Activated CD4-positive, alpha-beta T cell treated with anti-CD3 and anti-CD28 coated beads for 36 hours (primary cell): ENCODE results near the gene COX5B. TPM values are rescaled to one million over a fixed set of nuclear protein-coding genes. Genes with fewer than 3 reads are reported as not detected.

Experiments used
- ATAC-seq: fragments of 200-7000 bp; cut with Tn5 transposase; one replicate; pipeline ENCODE4 v1.10.0; 2021; ENCODE audit warnings: mild to moderate bottlenecking, moderate library complexity
- CTCF ChIA-PET: fragments of 350-600 bp; sonication (Branson Sonifier 250); formaldehyde crosslinking; loops from one replicate; lab custom pipeline; 2021; ENCODE audit warnings: antibody characterized with exemption; lab: Charles Lee
- POLR2A ChIA-PET: fragments of 350-600 bp; sonication (Branson Sonifier 250); formaldehyde crosslinking; loops from one replicate; lab custom pipeline; 2021; ENCODE audit warnings: antibody characterized with exemption, inconsistent platforms; lab: Charles Lee
- DNase-seq: peaks from one replicate; pipeline ENCODE4 v3.0.0-alpha.2; 2020
- H3K27ac Mint-ChIP-seq: one replicate; pipeline ENCODE4 v1.8.0; 2021; ENCODE audit warnings: mixed read lengths
- H3K27me3 Mint-ChIP-seq: one replicate; pipeline ENCODE4 v1.8.0; 2021; ENCODE audit warnings: mixed read lengths
- H3K36me3 Mint-ChIP-seq: one replicate; pipeline ENCODE4 v1.8.0; 2021; ENCODE audit warnings: low read depth, mixed read lengths
- H3K4me1 Mint-ChIP-seq: one replicate; pipeline ENCODE4 v1.8.0; 2021; ENCODE audit warnings: mixed read lengths
- H3K4me3 Mint-ChIP-seq: one replicate; pipeline ENCODE4 v1.8.0; 2021; ENCODE audit warnings: mild to moderate bottlenecking, moderate library complexity, mixed read lengths
- H3K9me3 Mint-ChIP-seq: one replicate; pipeline ENCODE4 v1.8.0; 2021; ENCODE audit warnings: low read depth, mixed read lengths
- intact Hi-C, 2 experiments: fragments of 100-400 bp; cut with DNase I in 1 of 2; cut with micrococcal nuclease in 1 of 2; formaldehyde crosslinking; loops; one replicate each; pipeline versions ENCODE4 v1.14.2 to v1.15.1; 2022 to 2024; cut with DNase I, micrococcal nuclease
- total RNA-seq, 2 experiments: library from RNA; stranded (reverse); gene quantifications; one replicate each; pipeline ENCODE4 v1.2.3, GENCODE V29; 2021

COX5B gene
- total RNA-seq, 2 experiments from 2014 or later, result 189 to 220 TPM

- Mint-ChIP-seq H3K36me3 (no peaks in the 10 kb centered on the region), H3K4me1 (peaks cover 11% of the 10 kb centered on the region), H3K4me3 (no peak overlapping the region), H3K27me3 (no peaks in the 10 kb centered on the region), H3K9me3 (no peaks in the 10 kb centered on the region), H3K27ac (no peak overlapping the region)
- no peak for ATAC-seq
- ChIA-PET POLR2A (interaction anchor here (1.3 kb wide), 1 partner anchor 32 kb away, joined by 3 read pairs; no protein-coding TSS in a partner anchor), CTCF (interaction anchor here (0.6 to 8.7 kb wide), 8 partner anchors 15 to 105 kb away, joined by 3 to 170 read pairs (median 11); partner anchors contain the start of genes ACTR1B, ANKRD36B and ZAP70)
- no peak for DNase-seq
- intact Hi-C loops, result loop anchor here in 1 of 2 experiments (10.0 kb wide), 1 partner anchor 1631 kb away; no protein-coding TSS in a partner anchor
Observed at GRCh38 chr2:97695744-97696143, 49.9 kb downstream of the COX5B start.

- no peaks in the 10 kb centered on the region for H3K36me3 Mint-ChIP-seq
- H3K4me3 Mint-ChIP-seq, result no peak overlapping the region
- DNase-seq (peak; percentile 97), ATAC-seq (peak; percentile 92)
- ChIA-PET POLR2A (interaction anchor here (0.6 to 1.6 kb wide), 3 partner anchors 33 to 113 kb away, joined by 3 to 5 read pairs (median 3); no protein-coding TSS in a partner anchor), CTCF (interaction anchor here (0.5 to 8.7 kb wide), 28 partner anchors 10 to 687 kb away, joined by 3 to 170 read pairs (median 4); partner anchors contain the start of genes ACTR1B, ANKRD36B, C2orf92 and COX5B)
- peaks cover 11% of the 10 kb centered on the region for H3K4me1 Mint-ChIP-seq
- no peaks in the 10 kb centered on the region for H3K9me3 Mint-ChIP-seq
- no peaks in the 10 kb centered on the region for H3K27me3 Mint-ChIP-seq
- H3K27ac Mint-ChIP-seq, result peak overlapping the region; percentile 1
- intact Hi-C loops, result loop anchor here (1.0 to 10.0 kb wide), 5 partner anchors 9 to 1633 kb away; partner anchors contain the start of gene ACTR1B (in 2 of the 2)
Observed at GRCh38 chr2:97697252-97698235, 51.7 kb downstream of the COX5B start.

Other genes with a start within 250 kb of the COX5B start
- gene ANKRD36B, start 56.2 kb upstream of the COX5B start, total RNA-seq, result 10 to 100 TPM; 22.1 to 22.7 TPM
- 100 to 1,000 TPM in 1 of 2 experiments, 10 to 100 TPM in 1; 92.0 to 124 TPM for gene ACTR1B, start 18.0 kb downstream of the COX5B start, total RNA-seq
- 1 to 10 TPM; 7.4 to 8.9 TPM for gene C2orf92, start 23.7 kb downstream of the COX5B start, total RNA-seq
- gene ZAP70, start 67.5 kb downstream of the COX5B start, total RNA-seq, result 100 to 1,000 TPM; 153 to 156 TPM